ENCODE results near the gene DNAJB6.

- TF ChIP-seq ZNF565 (CRISPR knock-in tag; conservative IDR thresholded peaks at IDR 0.05; ENCODE audit: low read depth) (no peak), ARNTL (CRISPR knock-in tag; IDR thresholded peaks at IDR 0.05; ENCODE audit: borderline replicate concordance, low read depth) (no peak), PATZ1 (CRISPR knock-in tag; IDR thresholded peaks at IDR 0.05; ENCODE audit: borderline replicate concordance) (no peak), ZFP30 (CRISPR knock-in tag; IDR thresholded peaks at IDR 0.05) (no peak), ZFP3 (CRISPR knock-in tag; IDR thresholded peaks at IDR 0.05) (no peak), POU6F1 (CRISPR knock-in tag; IDR thresholded peaks at IDR 0.05; ENCODE audit: borderline replicate concordance, low read depth) (no peak), TSHZ2 (CRISPR knock-in tag; IDR thresholded peaks at IDR 0.05) (no peak), ZNF70 (CRISPR knock-in tag; IDR thresholded peaks at IDR 0.05) (no peak), GLIS3 (CRISPR knock-in tag; IDR thresholded peaks at IDR 0.05) (no peak), CREB5 (CRISPR knock-in tag; IDR thresholded peaks at IDR 0.05; ENCODE audit: low read depth) (no peak), PPARA (CRISPR knock-in tag; IDR thresholded peaks at IDR 0.05; ENCODE audit: borderline replicate concordance) (no peak)
Observed at GRCh38 chr7:157391036-157391710, 54.4 kb downstream of the DNAJB6 start.

Measured in SK-N-SH treated with all-trans-retinoic acid at 6 μM for 48 hours (cell line).